Stimulated activated CD8-positive, alpha-beta memory T cell treated with anti-CD3 and anti-CD28 coated beads, Interleukin-7, amount 100 ng/mL, for 48 hours (primary cell): ENCODE measurements around the gene SAMD13.

Source experiments
- DNase-seq, 2 donors: peaks; one replicate each; pipeline ENCODE4 v3.0.0-alpha.2; 2020; ENCODE audit warnings: low read depth in 1 of 2; ENCODE audit errors: extremely low read depth in 1 of 2

The SAMD13 gene

GRCh38 chr1:84370266-84370665 is 68.8 kb downstream of the SAMD13 start:
- DNase-seq, result no peak

GRCh38 chr1:84370831-84371394 is 69.4 kb downstream of the SAMD13 start:
- no peak for DNase-seq

- no peak for DNase-seq
These were observed 72.1 kb downstream of the SAMD13 start for GRCh38 chr1:84373436-84374141.

- DNase-seq, result no peak
These were observed 73.6 kb downstream of the SAMD13 start for GRCh38 chr1:84374991-84375696.

GRCh38 chr1:84376000-84376910 is 74.7 kb downstream of the SAMD13 start:
- no peak for DNase-seq

- DNase-seq, result no peak
These were observed 76.1 kb downstream of the SAMD13 start for GRCh38 chr1:84377480-84378095.

- DNase-seq, result no peak
These were observed 77.8 kb downstream of the SAMD13 start for GRCh38 chr1:84379138-84379916.

- no peak for DNase-seq
These were observed 78.3 kb downstream of the SAMD13 start for GRCh38 chr1:84379917-84380180.

- no peak for DNase-seq
These were observed 80.6 kb downstream of the SAMD13 start for GRCh38 chr1:84382127-84382526.

GRCh38 chr1:84385347-84385746 is 83.8 kb downstream of the SAMD13 start:
- DNase-seq, result no peak

DNA sequence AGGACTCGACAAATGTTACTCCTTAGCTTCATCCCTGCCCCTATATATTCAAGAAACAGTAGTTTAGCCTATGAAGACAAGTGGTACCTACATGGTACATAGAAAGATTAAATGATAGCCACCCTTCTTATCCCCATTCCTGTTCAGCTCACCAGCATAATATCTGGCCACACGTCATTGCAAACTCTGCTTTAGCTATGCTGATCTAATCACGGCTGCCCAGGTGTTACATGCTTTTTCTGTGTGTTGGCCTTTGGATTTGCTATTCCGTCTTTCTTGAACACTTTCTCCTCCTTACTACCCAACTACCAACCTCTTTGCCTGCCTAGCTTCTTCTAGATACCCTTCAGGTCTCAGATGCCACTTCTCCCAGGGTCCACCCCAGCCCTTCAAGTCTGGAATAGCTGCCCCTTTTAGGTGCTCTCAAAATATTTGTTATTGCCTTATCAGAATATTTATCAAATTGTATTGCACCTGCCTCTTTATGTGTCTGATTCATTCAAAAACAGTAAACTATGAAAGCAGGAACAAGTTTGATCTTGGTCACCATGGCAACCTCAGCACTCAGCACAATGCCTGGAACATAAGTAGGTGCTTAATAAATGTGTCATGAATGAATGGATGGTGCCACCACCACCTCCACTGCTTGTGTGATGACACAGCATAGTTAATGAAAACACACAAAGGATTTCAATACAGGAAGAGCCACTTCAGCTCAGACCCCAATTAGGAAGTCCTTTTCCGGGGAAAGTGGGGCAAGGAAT is 85.4 kb downstream of the SAMD13 start:
- no peak for DNase-seq

DNA sequence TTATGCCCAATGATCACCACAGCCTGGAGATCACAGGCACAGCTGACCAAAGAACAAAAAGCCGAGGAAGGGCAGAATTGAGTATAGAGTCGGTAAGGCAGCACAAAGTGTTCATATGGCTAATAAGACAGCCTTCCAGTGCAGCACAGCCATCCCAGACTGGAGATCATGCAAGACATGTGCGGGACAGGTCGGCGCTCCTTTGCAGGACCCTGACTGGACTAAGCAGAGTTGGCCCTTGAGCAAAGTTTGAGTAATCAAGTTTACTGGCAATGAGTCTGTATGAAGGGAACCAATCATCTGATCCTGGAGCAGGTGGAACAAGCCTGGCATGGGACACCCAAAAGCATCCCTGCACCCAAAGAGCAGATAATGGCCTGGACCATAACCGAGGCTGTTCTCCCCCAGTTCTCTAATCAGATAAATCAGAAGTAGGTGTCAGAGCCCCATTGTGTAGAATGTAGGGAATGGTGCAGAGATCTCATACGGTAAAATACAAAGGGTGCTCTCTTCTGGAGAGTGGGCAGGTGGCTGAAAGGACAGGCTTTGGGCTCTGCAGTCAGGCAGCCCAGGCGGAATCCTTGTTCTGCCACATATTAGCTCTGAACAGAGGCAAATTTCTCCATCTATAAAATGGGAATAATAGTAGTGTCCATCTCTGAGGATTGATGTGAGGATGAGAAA is 86.1 kb downstream of the SAMD13 start:
- DNase-seq, result no peak

DNA sequence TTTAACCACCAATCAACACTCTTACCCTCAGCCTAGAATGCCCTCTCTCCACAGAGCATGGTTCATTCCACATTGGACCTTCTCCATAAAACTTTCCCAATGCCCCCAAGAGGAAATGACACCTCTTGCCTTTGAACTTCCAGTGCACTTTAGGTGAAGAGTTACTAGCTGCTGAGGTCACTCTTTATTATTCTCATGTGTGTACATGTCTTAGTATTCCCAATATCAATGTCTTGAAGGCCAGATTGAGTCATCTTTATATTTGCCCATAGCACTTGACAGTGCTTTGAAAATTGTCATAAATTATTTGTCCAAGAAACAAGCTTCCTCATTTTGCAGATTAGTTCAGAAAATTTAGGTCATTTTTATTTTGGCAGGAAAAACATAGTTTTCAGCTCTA is 88.7 kb downstream of the SAMD13 start:
- DNase-seq, result no peak

DNA sequence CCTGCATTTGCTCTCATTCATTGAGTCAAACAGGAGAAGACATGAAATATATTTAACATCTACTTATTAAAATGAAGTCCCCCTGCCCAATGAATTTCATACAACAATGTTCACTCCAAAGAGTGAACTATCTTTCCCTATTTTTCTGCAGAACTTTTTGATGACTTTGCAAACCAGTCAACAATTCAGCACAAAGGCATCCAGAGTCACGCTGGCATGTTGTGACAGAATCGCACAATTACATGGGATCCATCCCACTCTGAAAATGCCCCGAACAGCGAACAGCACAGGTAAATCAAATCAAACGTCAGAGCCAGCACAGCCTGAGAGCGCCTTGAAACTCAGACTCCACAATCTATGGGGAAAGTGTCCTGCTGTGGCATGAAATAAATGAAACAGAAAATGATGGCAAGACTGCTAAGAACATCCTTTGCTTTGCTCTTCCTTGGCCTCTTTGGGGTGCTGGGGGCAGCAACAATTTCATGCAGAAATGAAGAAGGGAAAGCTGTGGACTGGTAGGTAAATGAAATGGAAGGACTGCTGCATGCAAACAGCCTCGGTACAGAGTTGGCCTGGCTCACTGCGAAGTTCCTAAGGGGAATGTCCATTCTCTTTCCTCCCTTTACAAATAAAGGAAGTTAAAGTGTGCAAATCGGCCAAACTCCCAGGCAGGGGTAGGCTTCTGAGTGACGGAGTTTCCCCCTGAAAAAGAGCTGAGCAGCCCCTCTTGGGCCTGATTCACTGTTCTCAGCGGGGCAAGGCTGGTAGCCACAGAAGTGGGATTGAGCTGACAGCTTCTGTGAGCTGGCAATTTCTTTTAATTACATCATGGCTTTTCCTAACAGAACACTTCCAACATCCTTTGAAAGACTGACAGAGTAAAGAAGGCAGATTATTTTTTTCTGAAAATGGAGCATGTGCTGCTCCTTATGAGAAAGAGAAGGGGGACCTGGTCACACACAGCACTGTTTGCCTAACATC is 97.0 kb downstream of the SAMD13 start, which contains the start of gene DNASE2B:
TSS of gene DNASE2B (plus strand) at position 310 of the 981 bp plus-strand sequence. CDS start at position 391, 81 bp downstream.
- no peak for DNase-seq
